Liver (tissue), 9 donors: ENCODE measurements around the gene RASSF6. TPM values are rescaled to one million over a fixed set of nuclear protein-coding genes. Genes with fewer than 3 reads are reported as not detected.

Source experiments
- DNase-seq: peaks from one replicate; pipeline ENCODE4 v3.0.0-alpha.2; 2017; ENCODE audit warnings: low spot score
- H3K27ac ChIP-seq, 2 donors: one replicate each; pipeline ENCODE4 v1.7.0; 2013; ENCODE audit warnings: inconsistent platforms in 2 of 2, low read length in 2 of 2, control low read depth in 1 of 2, low read depth in 1 of 2, mild to moderate bottlenecking in 1 of 2
- H3K27me3 ChIP-seq, 4 donors: one replicate each; pipeline versions ENCODE4 v1.6.1 to v1.7.0; 2013; ENCODE audit warnings: low read length in 3 of 4, inconsistent platforms in 1 of 4, mild to moderate bottlenecking in 1 of 4, moderate library complexity in 1 of 4; ENCODE audit not compliant: control insufficient read depth in 4 of 4, insufficient read depth in 4 of 4
- H3K36me3 ChIP-seq, 4 donors: one replicate each; pipeline versions ENCODE4 v1.6.1 to v1.7.0; 2013; ENCODE audit warnings: low read length in 3 of 4, mild to moderate bottlenecking in 3 of 4, low read depth in 1 of 4, moderate library complexity in 1 of 4; ENCODE audit not compliant: control insufficient read depth in 4 of 4, insufficient read depth in 3 of 4
- H3K4me1 ChIP-seq, 4 donors: one replicate each; pipeline versions ENCODE4 v1.6.1 to v1.7.0; 2013; ENCODE audit warnings: low read length in 3 of 4, mild to moderate bottlenecking in 3 of 4, moderate library complexity in 1 of 4; ENCODE audit not compliant: control insufficient read depth in 4 of 4, insufficient read depth in 4 of 4
- H3K4me3 ChIP-seq, 3 donors: one replicate each; pipeline versions ENCODE4 v1.6.1 to v1.7.0; 2013; ENCODE audit warnings: low read length in 3 of 3, control low read depth in 1 of 3, low read depth in 1 of 3, mild to moderate bottlenecking in 1 of 3
- H3K9ac ChIP-seq, 2 donors: one replicate each; pipeline ENCODE4 v1.7.0; 2013; ENCODE audit warnings: low read length in 2 of 2, mild to moderate bottlenecking in 2 of 2, moderate library complexity in 2 of 2, control low read depth in 1 of 2, low read depth in 1 of 2
- H3K9me3 ChIP-seq, 4 donors: one replicate each; pipeline versions ENCODE4 v1.6.1 to v1.7.0; 2013; ENCODE audit warnings: low read length in 3 of 4; ENCODE audit not compliant: control insufficient read depth in 4 of 4
- ATF3 ChIP-seq: IDR thresholded peaks from 2 replicates; pipeline ENCODE4 v1.6.1; 2016; ENCODE audit warnings: antibody characterized with exemption
- CTCF ChIP-seq: fragments of 150-350 bp; IDR thresholded peaks from 2 replicates; pipeline ENCODE4 v1.5.1; 2017; ENCODE audit warnings: improper control_type of control experiment, low read depth, low read length; ENCODE audit not compliant: missing input control
- EGR1 ChIP-seq, 2 donors: IDR thresholded peaks; 2 replicates each; pipeline ENCODE4 v1.6.1; 2016 to 2018; ENCODE audit warnings: antibody characterized with exemption in 2 of 2, low read depth in 2 of 2
- FOXA1 ChIP-seq: IDR thresholded peaks from 2 replicates; pipeline ENCODE4 v1.6.1; 2016; ENCODE audit warnings: antibody characterized with exemption
- FOXA2 ChIP-seq: IDR thresholded peaks from 2 replicates; pipeline ENCODE4 v1.6.1; 2016; ENCODE audit warnings: antibody characterized with exemption
- GABPA ChIP-seq, 2 donors: IDR thresholded peaks in 1 of 2; conservative IDR thresholded peaks in 1 of 2; 2 replicates each; pipeline ENCODE4 v1.6.1; 2016; ENCODE audit warnings: antibody characterized with exemption in 2 of 2, mild to moderate bottlenecking in 1 of 2, moderate library complexity in 1 of 2
- HNF4A ChIP-seq, 2 donors: conservative IDR thresholded peaks; 2 replicates each; pipeline ENCODE4 v1.6.1; 2016; ENCODE audit warnings: antibody characterized with exemption in 2 of 2, mild to moderate bottlenecking in 2 of 2
- HNF4G ChIP-seq: IDR thresholded peaks from 2 replicates; pipeline ENCODE4 v1.6.1; 2016; ENCODE audit warnings: antibody characterized with exemption
- JUND ChIP-seq, 2 donors: IDR thresholded peaks; 2 replicates each; pipeline ENCODE4 v1.6.1; 2016; ENCODE audit warnings: antibody characterized with exemption in 2 of 2
- MAX ChIP-seq: IDR thresholded peaks from 2 replicates; pipeline ENCODE4 v1.6.1; 2016; ENCODE audit warnings: antibody characterized with exemption
- NR2F2 ChIP-seq: IDR thresholded peaks from 2 replicates; pipeline ENCODE4 v1.6.1; 2016; ENCODE audit warnings: antibody characterized with exemption
- RAD21 ChIP-seq, 2 donors: IDR thresholded peaks; 2 replicates each; pipeline ENCODE4 v1.6.1; 2016; ENCODE audit warnings: antibody characterized with exemption in 2 of 2, mild to moderate bottlenecking in 2 of 2
- REST ChIP-seq: IDR thresholded peaks from 2 replicates; pipeline ENCODE4 v1.6.1; 2016; ENCODE audit warnings: antibody characterized with exemption, mild to moderate bottlenecking
- RXRA ChIP-seq, 2 donors: IDR thresholded peaks; 2 replicates each; pipeline ENCODE4 v1.6.1; 2017 to 2018; ENCODE audit warnings: antibody characterized with exemption in 2 of 2, mild to moderate bottlenecking in 1 of 2
- SP1 ChIP-seq: IDR thresholded peaks from 2 replicates; pipeline ENCODE4 v1.6.1; 2018; ENCODE audit warnings: antibody characterized with exemption, mild to moderate bottlenecking
- TAF1 ChIP-seq: conservative IDR thresholded peaks from 2 replicates; pipeline ENCODE4 v1.6.1; 2016; ENCODE audit warnings: antibody characterized with exemption, mild to moderate bottlenecking
- YY1 ChIP-seq: IDR thresholded peaks from 2 replicates; pipeline ENCODE4 v1.6.1; 2016; ENCODE audit warnings: antibody characterized with exemption, mild to moderate bottlenecking
- ZBTB33 ChIP-seq: IDR thresholded peaks from 2 replicates; pipeline ENCODE4 v1.6.1; 2016; ENCODE audit warnings: antibody characterized with exemption
- WGBS: extraction: QIAGEN DNeasy Blood & Tissue Kit; methylation state at CpG from one replicate; pipeline ENCODE4 v1.1.7; 2013; 5-methylcytosine and 5-hydroxymethylcytosine counted together
- polyA plus RNA-seq, 2 donors: library from polyadenylated mRNA; stranded (reverse) in 1 of 2; unstranded in 1 of 2; fragments of 200-250 nt in 1 of 2; fragments of >200 nt in 1 of 2; fragmentation: Nextera tagmentation in 1 of 2; extraction: Ambion mirVana in 1 of 2; gene quantifications; one replicate each; pipeline versions ENCODE4 v1.2.1 to v1.2.3, GENCODE V29; 2013 to 2015
- total RNA-seq, 2 donors: library from RNA; depleted of rRNA; stranded (reverse); fragments of >200 nt; gene quantifications; one replicate each; pipeline ENCODE4 v1.2.3, GENCODE V29; 2014
- donor health status: healthy.
- donor health status: healthy.
- donor health status: healthy.
- donor health status: healthy.
- donor health status: healthy.

Gene RASSF6
- total and polyA plus RNA-seq, 4 donors = 0.08 to 0.38 (median 0.12) TPM

- TF ChIP-seq HNF4A (conservative IDR thresholded peaks at IDR 0.05) (peak; percentile 93), JUND (IDR thresholded peaks at IDR 0.05) (peak; percentile 63 to 86), ZBTB33 (peak; percentile 29), FOXA2 (no peak), GABPA (IDR thresholded peaks at IDR 0.05 in 1 of 2, conservative IDR thresholded peaks at IDR 0.05 in 1 of 2) (no peak), REST (no peak), EGR1 (IDR thresholded peaks at IDR 0.05; ENCODE audit: low read depth in 2 of 2) (no peak), YY1 (peak; percentile 49), ATF3 (peak; percentile 34), RXRA (IDR thresholded peaks at IDR 0.05) (peak in 1 of 2 donors; percentile 50), MAX (peak; percentile 70), TAF1 (no peak), NR2F2 (no peak), SP1 (peak; percentile 83), HNF4G (peak; percentile 84), FOXA1 (no peak), CTCF (no peak), RAD21 (IDR thresholded peaks at IDR 0.05) (no peak)
- H3K27me3 ChIP-seq = no peaks in the 10 kb centered on the region
- no peaks in the 10 kb centered on the region for H3K36me3 ChIP-seq
- peaks cover 0 to 3% (median 3%) of the 10 kb centered on the region in 4 donors for H3K4me1 ChIP-seq
- DNase-seq = no peak
- H3K9ac ChIP-seq = no peak overlapping the region
- no peaks in the 10 kb centered on the region for H3K9me3 ChIP-seq
- no peak overlapping the region for H3K4me3 ChIP-seq
- H3K27ac ChIP-seq = no peak overlapping the region
- WGBS = 42% methylated on average over 3 of the region's 3 CpGs
These were observed 16.9 kb downstream of the RASSF6 start for GRCh38 chr4:73603271-73603710.
